Breast epithelium (tissue), 3 donors: ENCODE data around the gene TBRG4.

Source experiments
- CTCF ChIP-seq, 3 donors: fragments of 450-650 bp; IDR thresholded peaks; one replicate each; pipeline ENCODE4 v1.5.1; 2016 to 2017; ENCODE audit warnings: antibody characterized with exemption in 3 of 3, mild to moderate bottlenecking in 3 of 3, moderate library complexity in 3 of 3
- POLR2A ChIP-seq: fragments of 450-650 bp; IDR thresholded peaks from one replicate; pipeline ENCODE4 v1.6.1; 2016; ENCODE audit warnings: antibody characterized with exemption, mild to moderate bottlenecking, moderate library complexity
- POLR2AphosphoS5 ChIP-seq, 3 donors: sonication (generic); formaldehyde crosslinking; IDR thresholded peaks; one replicate each; pipeline ENCODE4 v1.6.1; 2017; ENCODE audit warnings: antibody characterized with exemption in 3 of 3

GRCh38 chr7:45117582-45117981 is 6.1 kb upstream of the TBRG4 start:
- no peak for TF ChIP-seq POLR2AphosphoS5 (IDR thresholded peaks at IDR 0.05)
- no peak for TF ChIP-seq CTCF (IDR thresholded peaks at IDR 0.05)
- no peak for TF ChIP-seq POLR2A
